Measurements from ENCODE around the gene TET1. TPM values are rescaled to one million over a fixed set of nuclear protein-coding genes. Genes with fewer than 3 reads are reported as not detected.
"Not testable (repeated sequence)": the region's sequence is repeated elsewhere in the genome, so short reads cannot be mapped to it uniquely, and the experiment has no call there.

The TET1 gene
- total RNA-seq, 1 donor from 2014 or later = 1.6 TPM

DNA sequence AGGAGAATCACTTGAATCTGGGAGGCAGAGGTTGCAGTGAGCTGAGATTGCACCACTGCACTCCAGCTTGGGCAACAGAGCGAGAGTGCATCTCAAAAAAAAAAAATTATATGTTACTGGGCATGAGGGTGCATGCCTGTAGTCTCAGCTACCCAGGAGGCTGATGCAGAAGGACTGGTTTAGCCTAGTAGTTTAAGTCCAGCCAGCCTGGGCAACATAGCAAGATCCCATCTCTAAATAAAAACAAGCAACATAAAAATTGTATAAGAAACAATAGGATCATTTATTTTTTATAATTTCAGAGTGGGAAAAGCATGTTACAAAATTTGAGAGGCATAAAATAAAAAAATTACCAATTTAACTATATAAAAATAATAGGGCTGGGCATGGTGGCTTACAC lies 145.4 kb downstream of the TET1 start:
- no peak overlapping the region for H3K27ac Mint-ChIP-seq
- intact Hi-C loops (cut with micrococcal nuclease) = no loop called here
- no peaks in the 10 kb centered on the region for H3K4me1 Mint-ChIP-seq (ENCODE audit: low read depth)
- no peak overlapping the region for H3K4me3 Mint-ChIP-seq (ENCODE audit: low read depth)
- H3K27me3 Mint-ChIP-seq (ENCODE audit: low read depth) = no peaks in the 10 kb centered on the region
- DNase-seq (ENCODE audit: low spot score) = no peak
- H3K36me3 Mint-ChIP-seq (ENCODE audit: low read depth) = no peaks in the 10 kb centered on the region
- no peaks in the 10 kb centered on the region for H3K9me3 Mint-ChIP-seq

DNA sequence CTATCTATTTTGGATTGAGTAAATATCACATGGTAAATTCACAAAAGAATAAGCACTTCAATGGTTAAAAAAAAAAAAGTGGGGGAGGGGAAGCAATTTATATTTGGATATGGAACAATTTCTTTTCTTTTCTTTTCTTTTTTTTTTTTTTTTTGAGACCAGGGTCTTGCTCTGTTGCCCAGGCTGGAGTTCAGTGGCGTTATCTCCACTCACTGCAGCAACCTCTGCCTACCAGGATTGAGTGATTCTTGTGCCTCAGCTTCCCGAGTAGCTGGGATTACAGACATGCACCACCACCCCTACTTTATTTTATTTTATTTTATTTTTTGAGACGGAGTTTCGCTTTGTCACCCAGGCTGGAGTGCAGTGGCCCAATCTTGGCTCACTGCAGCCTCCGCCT lies 148.8 kb downstream of the TET1 start:
- H3K4me1 Mint-ChIP-seq (ENCODE audit: low read depth); intact Hi-C loops (cut with micrococcal nuclease); H3K27me3 Mint-ChIP-seq (ENCODE audit: low read depth); H3K9me3 Mint-ChIP-seq; H3K36me3 Mint-ChIP-seq (ENCODE audit: low read depth); H3K27ac Mint-ChIP-seq; DNase-seq (ENCODE audit: low spot score); H3K4me3 Mint-ChIP-seq (ENCODE audit: low read depth): not testable (repeated sequence)

DNA sequence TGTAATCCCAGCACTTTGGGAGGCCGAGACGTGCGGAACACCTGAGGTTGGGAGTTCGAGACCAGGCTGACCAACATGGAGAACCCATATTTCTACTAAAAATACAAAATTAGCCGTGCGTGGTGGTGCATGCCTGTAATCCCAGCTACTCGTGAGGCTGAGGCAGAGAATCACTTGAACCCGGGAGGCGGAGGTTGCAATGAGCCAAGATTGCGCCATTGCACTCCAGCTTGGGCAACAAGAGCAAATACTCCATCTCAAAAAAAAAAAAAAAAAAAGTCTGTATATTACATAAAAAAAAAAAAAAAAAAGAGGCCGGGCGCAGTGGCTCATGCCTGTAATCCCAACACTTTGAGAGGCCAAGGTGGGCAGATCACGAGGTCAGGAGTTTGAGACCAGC lies 152.9 kb downstream of the TET1 start:
- H3K4me3 Mint-ChIP-seq (ENCODE audit: low read depth); H3K4me1 Mint-ChIP-seq (ENCODE audit: low read depth); H3K27ac Mint-ChIP-seq; intact Hi-C loops (cut with micrococcal nuclease); H3K27me3 Mint-ChIP-seq (ENCODE audit: low read depth); H3K36me3 Mint-ChIP-seq (ENCODE audit: low read depth); H3K9me3 Mint-ChIP-seq; DNase-seq (ENCODE audit: low spot score): not testable (repeated sequence)

DNA sequence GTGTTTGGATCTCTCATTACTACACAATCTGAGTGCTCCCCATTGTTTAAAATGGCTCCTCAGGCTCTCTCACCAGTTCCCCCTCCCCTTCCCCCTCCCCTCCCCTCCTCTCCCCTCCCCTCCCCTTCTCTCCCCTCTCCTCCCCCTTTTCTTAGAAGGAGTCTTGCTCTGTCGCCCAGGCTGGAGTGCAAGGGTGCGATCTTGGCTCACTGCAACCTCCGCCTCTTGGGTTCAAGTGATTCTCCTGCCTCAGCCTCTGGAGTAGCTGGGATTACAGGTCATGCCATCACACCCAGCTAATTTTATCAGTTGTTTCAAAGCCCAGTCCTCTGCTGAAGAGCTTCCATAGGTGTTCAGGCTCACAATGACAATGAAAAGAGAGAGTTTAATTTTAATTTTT lies 157.3 kb downstream of the TET1 start:
- intact Hi-C loops (cut with micrococcal nuclease) = no loop called here

DNA sequence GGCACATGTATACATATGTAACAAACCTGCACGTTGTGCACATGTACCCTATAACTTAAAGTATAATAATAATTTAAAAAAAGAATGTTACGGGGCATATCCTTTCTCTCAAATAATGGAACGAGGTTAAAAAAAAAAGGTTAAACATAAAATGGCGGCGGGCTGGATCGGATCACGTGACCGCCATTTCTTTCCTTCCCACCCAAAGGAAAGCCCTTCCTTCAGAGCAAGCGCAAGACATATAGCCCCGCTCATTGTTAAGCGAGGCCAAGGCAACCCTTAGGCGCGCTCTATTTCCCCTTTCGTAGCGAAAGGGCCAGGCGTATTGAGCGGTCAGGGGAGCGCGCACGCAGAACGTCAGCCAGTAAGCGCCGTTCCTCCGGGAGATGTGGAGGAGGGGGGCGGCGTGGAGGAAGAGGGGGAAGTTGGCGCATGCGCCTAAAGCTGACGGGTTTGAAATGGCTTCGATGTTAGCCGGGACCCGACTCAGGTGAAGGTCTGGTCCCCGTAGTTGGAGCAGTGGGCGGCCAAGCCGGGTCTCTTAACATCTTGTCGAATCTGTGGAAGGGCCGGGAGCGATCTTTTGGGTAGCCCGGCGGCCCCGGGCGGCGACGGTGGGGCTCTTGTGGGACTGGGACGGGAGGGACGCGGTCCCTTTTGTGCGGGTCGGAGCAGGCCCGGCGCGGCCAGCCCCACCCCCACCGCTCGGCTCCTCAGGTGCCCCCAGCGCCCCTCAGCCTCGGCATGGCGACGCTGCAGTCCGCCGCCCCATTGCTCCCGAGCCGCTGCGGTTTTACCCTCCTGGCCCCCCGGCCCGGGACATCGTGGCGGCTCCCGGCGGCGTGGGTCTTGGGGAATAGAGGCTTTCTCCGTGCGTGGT lies 160.9 kb downstream of the TET1 start, which contains the start of gene CCAR1:
CCAR1 (plus strand) TSS at position 447 of the 880 bp plus-strand sequence. CDS start 1,266 bp downstream, outside the sequence.
- DNase-seq (ENCODE audit: low spot score) = peak; percentile 95
- Mint-ChIP-seq H3K36me3 (ENCODE audit: low read depth) (peaks cover 32% of the 10 kb centered on the region), H3K27me3 (ENCODE audit: low read depth) (no peaks in the 10 kb centered on the region), H3K4me1 (ENCODE audit: low read depth) (peaks cover 10% of the 10 kb centered on the region), H3K27ac (peak within 1 kb of the TSS; percentile 89), H3K4me3 (ENCODE audit: low read depth) (peak within 1 kb of the TSS; percentile 80), H3K9me3 (no peaks in the 10 kb centered on the region)
- intact Hi-C loops (cut with micrococcal nuclease) = loop anchor here (1.0 to 5.0 kb wide), 10 partner anchors 119 to 646 kb away; partner anchors contain the start of genes DDX21, DDX50, DNA2 and HERC4

More for the DNA sequence above, 157.3 kb downstream of the TET1 start:
- Mint-ChIP-seq H3K27me3 (ENCODE audit: low read depth) (peaks cover 4% of the 10 kb centered on the region), H3K27ac (no peak overlapping the region), H3K9me3 (no peaks in the 10 kb centered on the region), H3K4me3 (ENCODE audit: low read depth) (no peak overlapping the region), H3K4me1 (ENCODE audit: low read depth) (peaks cover 5% of the 10 kb centered on the region), H3K36me3 (ENCODE audit: low read depth) (peaks cover 10% of the 10 kb centered on the region)
- DNase-seq (ENCODE audit: low spot score) = no peak

DNA sequence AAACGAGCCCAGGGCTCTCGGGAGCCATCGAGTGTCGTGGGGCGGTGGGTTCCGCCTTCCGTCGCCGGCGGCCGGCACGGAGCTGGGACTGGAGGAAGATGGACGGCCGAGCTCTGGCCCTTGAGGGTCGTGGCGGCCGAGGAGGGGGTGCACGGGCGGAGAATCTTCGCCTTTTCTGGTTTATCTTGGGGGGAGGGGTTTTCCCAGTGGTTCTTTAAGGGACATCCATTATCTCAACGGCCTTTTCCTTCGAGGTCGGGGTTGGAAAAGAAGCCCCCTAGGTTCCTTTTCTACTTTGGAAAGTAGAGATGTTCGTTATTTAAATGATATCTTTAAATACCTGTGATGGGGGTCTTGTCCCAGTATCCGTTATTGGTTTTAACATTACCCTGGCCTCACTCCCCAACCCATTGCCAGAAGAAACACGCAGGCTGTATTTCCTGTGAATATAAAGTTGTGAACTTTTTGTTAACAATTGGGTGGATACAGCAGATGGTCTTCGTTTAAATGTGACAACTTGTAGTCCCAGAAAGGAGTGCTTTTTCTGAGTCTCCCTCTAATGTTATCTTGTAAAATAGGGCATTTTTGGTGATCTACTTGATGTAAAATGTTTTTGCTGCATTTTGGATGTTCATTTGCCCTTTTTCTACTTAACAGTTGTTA lies 161.7 kb downstream of the TET1 start:
- peaks cover 37% of the 10 kb centered on the region for H3K36me3 Mint-ChIP-seq (ENCODE audit: low read depth)
- peak overlapping the region; percentile 89 for H3K27ac Mint-ChIP-seq
- no peaks in the 10 kb centered on the region for H3K9me3 Mint-ChIP-seq
- intact Hi-C loops (cut with micrococcal nuclease) = loop anchor here (1.0 to 5.0 kb wide), 10 partner anchors 120 to 647 kb away; partner anchors contain the start of genes DDX21, DDX50, DNA2 and HERC4
- no peak for DNase-seq (ENCODE audit: low spot score)
- H3K4me3 Mint-ChIP-seq (ENCODE audit: low read depth) = peak overlapping the region; percentile 80
- H3K4me1 Mint-ChIP-seq (ENCODE audit: low read depth) = peaks cover 11% of the 10 kb centered on the region
- no peaks in the 10 kb centered on the region for H3K27me3 Mint-ChIP-seq (ENCODE audit: low read depth)

DNA sequence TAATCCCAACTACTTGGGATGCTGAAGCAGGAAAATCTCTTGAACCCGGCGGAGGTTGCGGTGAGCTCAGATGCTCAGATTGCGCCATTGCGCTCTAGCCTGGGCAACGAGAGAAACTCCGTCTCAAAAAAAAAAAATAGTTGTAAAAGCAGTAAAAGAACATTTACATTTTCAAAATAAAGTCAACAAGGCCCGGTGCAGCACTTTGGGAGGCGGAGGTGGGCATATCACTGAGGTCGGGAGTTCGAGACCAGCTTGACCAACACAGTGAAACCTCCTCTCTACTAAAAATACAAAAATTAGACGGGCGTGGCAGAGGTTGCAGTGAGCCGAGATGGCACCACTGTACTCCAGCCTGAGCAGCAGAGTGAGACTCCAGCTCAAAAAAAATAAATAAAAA lies 164.9 kb downstream of the TET1 start:
- no peak for DNase-seq (ENCODE audit: low spot score)
- Mint-ChIP-seq H3K27me3 (ENCODE audit: low read depth) (no peaks in the 10 kb centered on the region), H3K36me3 (ENCODE audit: low read depth) (peaks cover 56% of the 10 kb centered on the region), H3K4me1 (ENCODE audit: low read depth) (peaks cover 12% of the 10 kb centered on the region), H3K4me3 (ENCODE audit: low read depth) (no peak overlapping the region), H3K27ac (no peak overlapping the region), H3K9me3 (no peaks in the 10 kb centered on the region)
- intact Hi-C loops (cut with micrococcal nuclease) = no loop called here

DNA sequence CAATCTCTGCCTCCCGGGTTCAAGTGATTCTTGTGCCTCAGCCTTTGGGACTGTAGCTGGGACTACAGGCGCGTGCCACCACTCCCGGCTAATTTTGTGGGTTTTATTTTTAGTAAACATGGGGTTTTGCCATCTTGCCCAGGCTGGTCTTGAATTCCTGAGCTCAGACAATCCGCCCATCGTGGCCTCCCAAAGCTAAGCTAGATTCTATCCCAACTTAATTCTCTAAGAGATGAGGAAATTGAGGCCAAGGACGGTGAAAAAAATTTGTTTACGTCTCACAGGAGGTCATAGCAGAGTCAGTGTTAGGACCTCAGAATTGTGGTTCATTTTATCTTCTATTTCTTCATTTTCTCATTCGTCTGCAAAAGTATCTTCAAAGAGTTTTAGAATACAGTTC lies 167.0 kb downstream of the TET1 start:
- Mint-ChIP-seq H3K4me3 (ENCODE audit: low read depth) (no peak overlapping the region), H3K27ac (no peak overlapping the region), H3K36me3 (ENCODE audit: low read depth) (peaks cover 63% of the 10 kb centered on the region), H3K27me3 (ENCODE audit: low read depth) (no peaks in the 10 kb centered on the region), H3K9me3 (no peaks in the 10 kb centered on the region), H3K4me1 (ENCODE audit: low read depth) (peaks cover 12% of the 10 kb centered on the region)
- no peak for DNase-seq (ENCODE audit: low spot score)
- intact Hi-C loops (cut with micrococcal nuclease) = no loop called here

DNA sequence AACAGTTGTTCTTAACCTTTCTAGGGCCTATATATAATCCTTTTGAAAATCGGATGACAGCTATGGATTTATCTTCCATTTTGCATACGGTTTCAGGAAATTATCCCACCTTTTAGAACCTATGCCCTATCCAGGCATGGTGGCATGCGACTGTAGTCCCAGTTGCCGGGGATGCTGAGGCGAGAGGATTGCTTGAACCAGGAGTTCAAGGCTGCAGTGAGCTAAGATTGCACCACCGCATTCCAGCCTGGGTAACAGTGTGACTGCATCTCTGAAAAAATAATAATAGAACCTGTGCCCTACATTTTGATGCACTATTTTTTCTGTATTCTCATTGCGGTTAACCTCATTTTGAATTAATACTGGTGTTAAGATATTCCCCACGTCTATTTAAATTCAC lies 172.5 kb downstream of the TET1 start:
- Mint-ChIP-seq H3K4me1 (ENCODE audit: low read depth) (peaks cover 7% of the 10 kb centered on the region), H3K9me3 (no peaks in the 10 kb centered on the region), H3K36me3 (ENCODE audit: low read depth) (peaks cover 68% of the 10 kb centered on the region), H3K27ac (no peak overlapping the region), H3K27me3 (ENCODE audit: low read depth) (no peaks in the 10 kb centered on the region), H3K4me3 (ENCODE audit: low read depth) (no peak overlapping the region)
- DNase-seq (ENCODE audit: low spot score) = no peak
- intact Hi-C loops (cut with micrococcal nuclease) = no loop called here

DNA sequence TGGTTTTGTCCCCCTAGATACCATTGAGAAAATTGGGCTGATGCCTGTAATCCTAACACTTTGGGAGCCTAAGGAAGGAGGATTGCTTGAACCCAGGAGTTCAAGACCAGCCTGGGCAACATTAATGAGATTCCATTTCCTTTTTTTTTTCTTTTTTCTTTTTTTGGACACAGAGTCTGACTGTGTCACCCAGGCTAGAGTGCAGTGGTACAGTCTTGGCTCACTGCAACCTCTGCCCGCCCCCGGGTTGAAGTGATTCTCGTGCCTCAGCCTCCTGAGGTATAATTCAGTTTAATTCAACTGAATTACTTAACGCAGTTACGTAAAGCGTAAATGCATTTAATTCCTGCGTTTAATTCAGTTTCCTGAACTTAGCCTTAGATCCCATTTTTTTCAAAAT lies 174.2 kb downstream of the TET1 start:
- intact Hi-C loops (cut with micrococcal nuclease) = no loop called here
- H3K4me3 Mint-ChIP-seq (ENCODE audit: low read depth) = no peak overlapping the region
- no peaks in the 10 kb centered on the region for H3K9me3 Mint-ChIP-seq
- no peak overlapping the region for H3K27ac Mint-ChIP-seq
- H3K36me3 Mint-ChIP-seq (ENCODE audit: low read depth) = peaks cover 77% of the 10 kb centered on the region
- H3K27me3 Mint-ChIP-seq (ENCODE audit: low read depth) = no peaks in the 10 kb centered on the region
- no peak for DNase-seq (ENCODE audit: low spot score)
- peaks cover 6% of the 10 kb centered on the region for H3K4me1 Mint-ChIP-seq (ENCODE audit: low read depth)

DNA sequence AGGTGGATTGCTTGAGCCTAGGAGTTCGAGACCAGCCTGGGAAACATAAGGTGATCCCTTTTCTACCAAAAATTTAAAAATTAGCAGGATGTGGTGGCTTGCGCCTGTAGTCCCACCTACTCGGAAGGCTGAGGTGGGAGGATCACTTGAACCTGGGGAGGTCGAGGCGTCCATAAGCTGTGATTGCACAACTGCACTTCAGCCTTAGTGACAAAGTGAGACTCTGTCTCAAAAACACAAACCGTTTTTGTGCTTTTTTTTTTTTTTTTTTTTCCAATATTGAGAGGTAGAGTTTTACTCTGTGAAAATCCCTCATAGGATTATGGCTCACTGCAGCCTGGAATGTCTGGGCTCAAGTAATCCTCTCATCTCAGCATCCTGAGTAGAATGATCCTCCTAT lies 175.0 kb downstream of the TET1 start:
- Mint-ChIP-seq H3K9me3 (no peaks in the 10 kb centered on the region), H3K27me3 (ENCODE audit: low read depth) (no peaks in the 10 kb centered on the region), H3K27ac (no peak overlapping the region), H3K36me3 (ENCODE audit: low read depth) (peaks cover 79% of the 10 kb centered on the region), H3K4me3 (ENCODE audit: low read depth) (no peak overlapping the region), H3K4me1 (ENCODE audit: low read depth) (peaks cover 6% of the 10 kb centered on the region)
- no peak for DNase-seq (ENCODE audit: low spot score)
- intact Hi-C loops (cut with micrococcal nuclease) = no loop called here

DNA sequence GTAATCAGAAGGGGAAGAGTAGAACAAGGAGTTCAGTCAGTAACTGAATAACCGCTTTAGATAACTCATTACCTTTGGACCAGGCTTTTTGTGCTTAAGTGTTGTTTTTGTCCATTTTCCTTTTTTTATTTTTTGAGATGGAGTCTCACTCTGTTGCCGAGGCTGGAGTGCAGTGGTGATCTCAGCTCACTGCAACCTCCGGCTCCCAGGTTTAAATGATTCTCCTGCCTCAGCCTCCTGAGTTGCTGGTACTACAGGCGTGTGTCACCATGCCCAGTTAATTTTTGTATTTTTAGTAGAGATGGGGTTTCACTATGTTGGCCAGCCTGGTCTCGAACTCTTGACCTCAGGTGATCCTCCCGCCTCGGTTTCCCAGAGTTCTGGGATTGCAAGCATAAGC lies 175.6 kb downstream of the TET1 start:
- H3K4me3 Mint-ChIP-seq (ENCODE audit: low read depth); DNase-seq (ENCODE audit: low spot score); intact Hi-C loops (cut with micrococcal nuclease); H3K27me3 Mint-ChIP-seq (ENCODE audit: low read depth); H3K4me1 Mint-ChIP-seq (ENCODE audit: low read depth); H3K9me3 Mint-ChIP-seq; H3K27ac Mint-ChIP-seq: not testable (repeated sequence)
- peaks cover 78% of the 10 kb centered on the region for H3K36me3 Mint-ChIP-seq (ENCODE audit: low read depth)

DNA sequence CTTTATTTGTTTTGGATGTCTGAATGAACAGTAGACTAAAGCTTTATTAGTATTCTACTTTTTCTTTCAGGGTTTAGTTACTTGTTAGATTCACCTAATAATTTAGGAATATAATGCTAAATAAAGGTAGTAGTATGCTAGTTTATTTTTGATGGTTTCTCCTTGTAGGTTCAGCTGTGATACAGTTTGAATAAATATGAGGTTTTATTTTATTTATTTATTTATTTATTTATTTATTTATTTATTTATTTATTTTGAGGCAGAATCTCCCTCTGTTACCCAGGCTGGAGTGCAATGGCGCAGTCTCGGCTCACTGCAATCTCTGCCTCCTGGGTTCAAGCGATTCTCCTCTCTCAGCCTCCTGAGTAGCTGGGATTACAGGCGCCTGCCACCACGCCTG lies 180.5 kb downstream of the TET1 start:
- H3K4me3 Mint-ChIP-seq (ENCODE audit: low read depth); intact Hi-C loops (cut with micrococcal nuclease); H3K27ac Mint-ChIP-seq; DNase-seq (ENCODE audit: low spot score); H3K4me1 Mint-ChIP-seq (ENCODE audit: low read depth); H3K27me3 Mint-ChIP-seq (ENCODE audit: low read depth); H3K9me3 Mint-ChIP-seq: not testable (repeated sequence)
- peaks cover 71% of the 10 kb centered on the region for H3K36me3 Mint-ChIP-seq (ENCODE audit: low read depth)
